KMS-11 (cell line): ENCODE measurements around the gene VWA3B.

Source experiments
- H2AFZ ChIP-seq: fragments of 200-600 bp; sonication (generic); 2 replicates; pipeline ENCODE4 v1.6.1; 2016; ENCODE audit warnings: antibody characterized with exemption, mixed run types, low read depth
- H3K27ac ChIP-seq: fragments of 200-600 bp; sonication (generic); 2 replicates; pipeline ENCODE4 v1.6.1; 2016; ENCODE audit warnings: mild to moderate bottlenecking, mixed run types
- H3K27me3 ChIP-seq: fragments of 200-600 bp; sonication (generic); 2 replicates; pipeline ENCODE4 v1.6.1; 2017; ENCODE audit warnings: mild to moderate bottlenecking, low read depth, mixed run types, moderate library complexity; ENCODE audit not compliant: insufficient read depth
- H3K36me3 ChIP-seq: fragments of 200-600 bp; sonication (generic); 2 replicates; pipeline ENCODE4 v1.6.1; 2017; ENCODE audit warnings: mild to moderate bottlenecking, mixed run types; ENCODE audit not compliant: insufficient read depth
- H3K4me1 ChIP-seq: fragments of 200-600 bp; sonication (generic); 2 replicates; pipeline ENCODE4 v1.6.1; 2016; ENCODE audit warnings: mild to moderate bottlenecking, low read depth, mixed run types; ENCODE audit not compliant: poor library complexity, severe bottlenecking
- H3K4me2 ChIP-seq: fragments of 200-600 bp; sonication (generic); 2 replicates; pipeline ENCODE4 v1.7.0; 2016; ENCODE audit warnings: mild to moderate bottlenecking, mixed run types
- H3K4me3 ChIP-seq: fragments of 200-600 bp; sonication (generic); IDR thresholded peaks from 2 replicates; pipeline ENCODE4 v1.6.1; 2017; ENCODE audit warnings: low read depth, low read length, mixed read lengths; ENCODE audit not compliant: insufficient read depth
- H3K79me2 ChIP-seq: fragments of 200-600 bp; sonication (generic); 2 replicates; pipeline ENCODE4 v1.6.1; 2016; ENCODE audit warnings: low read depth, mixed run types; ENCODE audit not compliant: insufficient read depth
- H3K9ac ChIP-seq: fragments of 200-600 bp; sonication (generic); 2 replicates; pipeline ENCODE4 v1.6.1; 2016; ENCODE audit warnings: mild to moderate bottlenecking, mixed run types
- H4K20me1 ChIP-seq: fragments of 200-600 bp; sonication (generic); 2 replicates; pipeline ENCODE4 v1.6.1; 2016; ENCODE audit warnings: mild to moderate bottlenecking, mixed run types; ENCODE audit not compliant: insufficient read depth
- CTCF ChIP-seq: fragments of 200-600 bp; sonication (generic); conservative IDR thresholded peaks from 2 replicates; pipeline ENCODE4 v1.6.1; 2017; ENCODE audit warnings: low read depth, mild to moderate bottlenecking, antibody characterized with exemption, low read length, moderate library complexity, mixed read lengths

Gene VWA3B

GRCh38 chr2:98277162-98277859 is 190.3 kb downstream of the VWA3B start:
- Histone ChIP-seq H4K20me1 (no peaks in the 10 kb centered on the region), H3K9ac (no peak overlapping the region), H2AFZ (no peak overlapping the region), H3K36me3 (no peaks in the 10 kb centered on the region), H3K4me2 (no peak overlapping the region), H3K27ac (no peak overlapping the region), H3K4me3 (no peak overlapping the region), H3K4me1 (no peaks in the 10 kb centered on the region), H3K79me2 (no peaks in the 10 kb centered on the region), H3K27me3 (no peaks in the 10 kb centered on the region)
- TF ChIP-seq CTCF: no peak

GRCh38 chr2:98278074-98278473 is 191.1 kb downstream of the VWA3B start:
- Histone ChIP-seq H3K79me2 (no peaks in the 10 kb centered on the region), H3K27me3 (no peaks in the 10 kb centered on the region), H4K20me1 (no peaks in the 10 kb centered on the region)

GRCh38 chr2:98280376-98281102 is 193.6 kb downstream of the VWA3B start:
- no peaks in the 10 kb centered on the region for H3K36me3 ChIP-seq
- H3K27ac ChIP-seq: no peak overlapping the region
- H3K4me2 ChIP-seq: no peak overlapping the region

More at GRCh38 chr2:98278074-98278473, 191.1 kb downstream of the VWA3B start:
- H2AFZ ChIP-seq: no peak overlapping the region
- no peaks in the 10 kb centered on the region for H3K36me3 ChIP-seq
- H3K4me2 ChIP-seq: no peak overlapping the region
- H3K4me1 ChIP-seq: no peaks in the 10 kb centered on the region
- no peak overlapping the region for H3K9ac ChIP-seq
- no peak for TF ChIP-seq CTCF
- no peak overlapping the region for H3K27ac ChIP-seq
- no peak overlapping the region for H3K4me3 ChIP-seq

GRCh38 chr2:98281607-98282006 is 194.6 kb downstream of the VWA3B start:
- no peaks in the 10 kb centered on the region for H3K4me1 ChIP-seq
- no peak overlapping the region for H3K4me2 ChIP-seq
- H3K27me3 ChIP-seq: no peaks in the 10 kb centered on the region
- H3K4me3 ChIP-seq: no peak overlapping the region
- no peaks in the 10 kb centered on the region for H3K79me2 ChIP-seq
- no peak overlapping the region for H3K27ac ChIP-seq
- H2AFZ ChIP-seq: no peak overlapping the region
- TF ChIP-seq CTCF: no peak
- H3K9ac ChIP-seq: no peak overlapping the region
- no peaks in the 10 kb centered on the region for H4K20me1 ChIP-seq
- H3K36me3 ChIP-seq: no peaks in the 10 kb centered on the region

More at GRCh38 chr2:98280376-98281102, 193.6 kb downstream of the VWA3B start:
- H3K27me3 ChIP-seq: no peaks in the 10 kb centered on the region
- H3K79me2 ChIP-seq: no peaks in the 10 kb centered on the region
- TF ChIP-seq CTCF: no peak
- no peaks in the 10 kb centered on the region for H3K4me1 ChIP-seq
- H3K4me3 ChIP-seq: no peak overlapping the region
- H4K20me1 ChIP-seq: no peaks in the 10 kb centered on the region
- H3K9ac ChIP-seq: no peak overlapping the region
- H2AFZ ChIP-seq: no peak overlapping the region
